ENCODE results near the gene CIAO2B. TPM values are rescaled to one million over a fixed set of nuclear protein-coding genes. Genes with fewer than 3 reads are reported as not detected.
"Not testable (repeated sequence)": the region's sequence is repeated elsewhere in the genome, so short reads cannot be mapped to it uniquely, and the experiment has no call there.

The CIAO2B gene
- total RNA-seq, 1 donor from 2014 or later: 119 TPM

DNA sequence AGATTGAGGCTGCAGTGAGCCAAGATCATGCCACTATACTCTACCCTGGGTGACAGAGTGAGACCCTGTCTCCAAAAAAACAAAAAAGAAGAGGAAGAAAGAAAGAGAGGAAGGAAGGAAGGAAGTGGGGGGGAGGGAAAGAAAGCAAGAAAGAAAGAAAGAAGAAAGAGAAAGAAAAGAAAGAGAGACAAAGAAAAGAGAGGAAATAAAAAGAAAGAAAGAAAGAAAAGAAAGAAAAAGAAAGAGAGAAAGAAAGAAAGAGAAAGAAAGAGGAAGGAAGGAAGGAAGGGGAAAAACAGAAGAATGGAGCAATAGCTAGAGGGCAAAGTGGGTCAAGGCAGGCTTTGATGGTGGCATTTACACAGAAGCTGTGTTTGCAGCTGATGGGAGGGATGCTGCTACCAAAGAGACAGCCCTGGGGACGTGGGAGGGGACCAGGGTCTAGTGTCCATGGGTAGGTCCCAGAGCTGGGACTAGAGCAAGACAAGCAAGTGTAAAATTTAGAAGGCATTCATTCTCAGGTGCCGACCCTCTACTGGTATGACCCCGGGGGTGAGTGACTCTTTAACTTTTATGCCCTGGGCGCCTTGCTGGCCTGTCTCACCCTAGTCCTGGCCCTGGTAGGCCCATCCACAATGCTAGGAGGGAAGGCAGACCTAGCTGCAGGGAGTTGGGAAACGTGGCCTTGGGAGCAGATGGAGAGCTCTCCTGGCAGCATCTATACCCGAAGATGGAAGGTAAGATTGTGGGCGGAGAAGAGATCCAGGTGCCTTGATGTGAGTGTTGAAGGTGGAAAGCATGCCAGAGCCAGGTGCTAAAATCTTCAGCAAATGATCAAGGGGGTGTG is 24.9 kb upstream of the CIAO2B start:
- intact Hi-C loops (cut with micrococcal nuclease): no loop called here

DNA sequence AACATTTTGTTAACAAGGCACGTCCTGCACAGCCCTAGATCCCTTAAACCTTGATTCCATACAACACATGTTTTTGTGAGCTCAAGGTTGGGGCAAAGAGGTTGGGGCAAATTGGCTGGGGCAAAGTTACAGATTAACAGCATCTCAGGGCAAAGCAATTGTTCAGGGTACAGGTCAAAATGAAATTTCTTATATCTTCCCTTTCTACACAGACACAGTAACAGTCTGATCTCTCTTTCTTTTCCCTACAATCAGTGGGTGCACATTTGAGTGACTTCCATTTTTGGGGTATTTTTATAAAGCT is 21.9 kb upstream of the CIAO2B start:
- intact Hi-C loops (cut with micrococcal nuclease): not testable (repeated sequence)

DNA sequence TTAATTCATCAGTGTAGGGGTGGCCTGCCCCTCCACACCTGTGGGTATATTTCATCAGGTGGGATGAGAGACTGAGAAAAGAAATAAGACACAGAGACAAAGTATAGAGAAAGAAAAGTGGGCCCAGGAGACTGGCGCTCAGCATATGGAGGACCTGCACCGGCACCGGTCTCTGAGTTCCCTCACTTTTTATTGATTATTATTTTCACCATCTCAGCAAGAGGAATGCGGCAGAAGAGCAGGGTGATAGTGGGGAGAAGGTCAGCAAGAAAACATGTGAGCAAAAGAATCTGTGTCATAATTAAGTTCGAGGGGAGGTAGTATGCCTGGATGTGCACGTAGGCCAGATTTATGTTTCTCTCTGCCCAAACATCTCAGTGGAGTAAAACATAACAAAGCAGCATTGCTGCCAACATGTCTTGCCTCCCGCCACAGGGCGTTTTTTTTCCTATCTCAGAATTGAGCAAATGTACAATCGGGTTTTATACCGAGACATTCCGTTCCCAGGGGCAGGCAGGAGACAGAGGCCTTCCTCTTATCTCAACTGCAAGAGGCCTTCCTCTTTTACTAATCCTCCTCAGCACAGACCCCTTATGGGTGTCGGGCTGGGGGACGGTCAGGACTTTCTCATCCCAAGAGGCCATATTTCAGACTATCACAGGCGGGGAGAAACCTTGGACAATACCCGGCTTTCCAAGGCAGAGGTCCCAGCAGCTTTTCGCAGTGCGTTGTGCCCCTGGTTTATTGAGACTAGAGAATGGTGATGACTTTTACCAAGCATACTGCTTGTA is 21.4 kb upstream of the CIAO2B start:
- intact Hi-C loops (cut with micrococcal nuclease): not testable (repeated sequence)

DNA sequence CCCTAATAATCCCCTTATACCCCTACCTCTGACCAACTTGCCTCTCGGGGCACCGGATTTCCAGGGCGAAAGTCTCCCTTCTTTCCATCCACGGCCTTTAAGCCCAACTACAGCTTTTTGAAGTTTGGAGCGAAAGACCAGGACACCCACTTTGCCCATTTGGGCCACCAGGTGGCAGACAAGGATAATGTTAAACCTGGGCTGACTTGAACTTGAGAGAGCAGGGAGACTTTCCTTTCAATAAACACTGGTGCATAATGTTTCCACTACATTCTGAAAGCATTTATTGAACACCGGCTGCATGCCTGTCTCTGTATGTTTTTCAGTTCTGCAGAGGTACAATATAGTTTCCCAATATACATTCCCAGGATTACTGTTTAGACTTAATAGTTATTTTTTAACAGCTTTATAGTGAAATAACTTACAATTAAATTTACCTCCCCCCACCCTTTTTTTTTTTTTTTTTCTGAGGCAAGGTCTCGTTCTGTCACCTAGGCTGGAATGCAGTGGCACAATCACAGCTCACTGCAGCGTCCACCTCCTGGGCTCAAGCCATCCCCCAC is 20.0 kb upstream of the CIAO2B start:
- intact Hi-C loops (cut with micrococcal nuclease): loop anchor here (1.0 kb wide), 8 partner anchors 23 to 493 kb away; partner anchors contain the start of genes FBXL8 and TRADD

DNA sequence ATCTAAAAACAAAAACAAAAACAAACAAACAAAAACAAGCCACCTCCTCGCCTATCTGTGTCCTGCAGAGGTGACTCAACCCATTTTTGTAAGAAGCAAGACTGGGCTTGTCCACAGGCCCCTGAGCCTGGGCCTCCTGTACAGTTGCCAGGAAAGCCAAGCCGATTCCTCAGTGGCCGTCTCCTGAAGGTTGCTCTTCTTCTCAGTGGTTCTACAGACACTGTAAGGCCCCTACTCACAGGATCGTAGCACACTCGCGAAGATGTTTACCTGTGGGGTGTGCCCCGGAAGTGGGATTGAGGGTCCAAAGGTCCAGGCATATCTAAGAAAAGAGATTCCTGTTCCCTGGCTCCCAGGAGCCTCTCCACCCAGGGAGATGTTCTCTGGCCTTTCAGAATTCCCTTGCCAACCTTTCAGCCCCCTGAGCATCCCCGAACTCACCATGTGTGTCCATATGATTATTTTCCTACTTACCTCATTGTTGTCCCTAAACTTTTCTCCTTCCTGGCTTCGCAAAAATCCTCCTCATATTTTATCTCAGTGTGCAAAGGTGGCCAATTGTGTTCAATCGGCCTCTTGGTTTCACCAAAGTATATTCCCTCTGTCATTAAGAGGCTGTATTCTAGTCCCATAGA is 19.4 kb upstream of the CIAO2B start:
- intact Hi-C loops (cut with micrococcal nuclease): loop anchor here (1.0 kb wide), 8 partner anchors 24 to 494 kb away; partner anchors contain the start of genes FBXL8 and TRADD

DNA sequence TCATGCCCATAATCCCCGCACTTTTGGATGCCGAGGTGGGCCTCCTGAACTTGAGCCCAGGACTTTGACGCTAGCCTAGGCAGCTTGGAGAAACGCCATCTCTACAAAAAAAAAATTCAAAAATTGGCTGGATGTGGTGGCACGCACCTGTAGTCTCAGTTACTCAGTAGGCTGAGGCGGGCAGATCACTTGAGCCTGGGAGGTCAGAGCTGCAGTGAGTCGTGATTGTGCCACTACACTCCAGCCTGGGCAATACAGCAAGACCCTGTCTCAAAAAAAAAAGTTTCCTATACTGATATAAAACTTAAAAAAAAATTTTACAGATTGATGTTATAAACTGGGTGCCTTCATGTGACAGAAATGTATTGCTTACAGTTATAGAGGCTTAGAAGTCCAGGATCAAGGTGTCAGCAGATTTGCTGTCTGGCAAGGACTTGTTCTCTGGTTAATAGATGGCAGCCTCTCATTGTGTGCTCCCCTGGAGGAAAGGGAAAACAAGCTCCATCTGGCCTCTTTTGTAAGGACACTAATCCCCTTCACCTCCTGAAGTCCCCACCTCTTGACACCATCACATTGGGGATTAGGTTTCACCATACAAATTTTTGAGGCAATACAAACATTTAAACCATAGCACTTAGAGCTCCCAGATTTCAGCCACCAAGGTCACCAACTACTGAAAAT is 18.4 kb upstream of the CIAO2B start:
- intact Hi-C loops (cut with micrococcal nuclease): no loop called here

DNA sequence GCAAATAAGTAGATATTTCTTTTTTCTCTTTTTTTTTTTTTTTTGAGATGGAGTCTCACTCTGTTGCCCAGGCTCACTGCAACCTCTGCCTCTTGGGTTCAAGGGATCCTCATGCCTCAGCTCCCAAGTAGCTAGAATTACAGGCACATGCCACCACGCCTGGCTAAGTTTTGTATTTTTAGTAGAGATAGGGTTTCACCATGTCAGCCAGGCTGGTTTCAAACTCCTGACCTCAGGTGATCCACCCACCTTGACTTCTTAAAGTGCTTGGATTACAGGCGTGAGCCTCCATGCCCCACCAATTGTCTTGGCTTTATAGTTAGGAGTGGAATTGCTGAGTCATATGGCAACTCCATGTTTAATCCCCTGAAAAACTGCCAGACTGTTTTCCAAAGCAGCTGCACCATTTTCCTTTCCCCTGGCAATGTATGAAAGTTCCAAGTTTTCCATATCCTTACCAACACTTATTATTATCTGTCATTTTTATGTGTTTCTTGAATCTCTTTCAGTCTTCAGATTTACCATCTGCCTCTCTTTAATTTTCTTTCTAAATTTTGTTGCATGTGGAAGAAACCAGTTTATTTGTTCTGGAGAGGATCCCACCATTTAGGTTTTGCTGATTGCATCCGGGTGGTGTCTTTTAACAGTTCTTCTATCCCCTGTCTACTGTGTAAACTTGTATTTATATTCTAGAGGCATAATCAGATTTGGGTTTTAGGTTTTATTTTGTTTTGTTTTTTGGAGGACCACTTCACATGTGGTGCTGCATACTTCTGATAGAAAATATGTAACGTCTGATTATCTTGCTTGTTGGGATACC is 17.0 kb upstream of the CIAO2B start:
- intact Hi-C loops (cut with micrococcal nuclease): no loop called here

DNA sequence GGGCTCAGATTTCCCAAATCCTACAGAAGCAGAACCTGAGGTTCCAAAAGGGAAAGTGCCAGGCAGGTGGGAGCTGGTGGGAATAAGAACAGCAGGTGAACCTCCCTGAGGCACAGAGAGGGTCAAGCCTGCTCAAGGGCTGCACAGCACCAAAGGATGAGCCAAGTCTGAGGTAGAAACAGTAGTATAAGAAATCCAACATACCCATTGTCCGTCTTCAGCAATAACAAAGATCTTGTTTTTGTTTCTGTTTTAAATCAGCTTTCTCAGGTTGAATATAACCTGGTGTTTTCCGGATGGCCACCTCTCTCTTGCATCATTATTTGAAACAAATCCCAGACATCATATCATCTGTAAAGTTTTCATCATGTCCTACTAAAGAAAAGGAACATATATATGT is 16.2 kb upstream of the CIAO2B start:
- intact Hi-C loops (cut with micrococcal nuclease): no loop called here

DNA sequence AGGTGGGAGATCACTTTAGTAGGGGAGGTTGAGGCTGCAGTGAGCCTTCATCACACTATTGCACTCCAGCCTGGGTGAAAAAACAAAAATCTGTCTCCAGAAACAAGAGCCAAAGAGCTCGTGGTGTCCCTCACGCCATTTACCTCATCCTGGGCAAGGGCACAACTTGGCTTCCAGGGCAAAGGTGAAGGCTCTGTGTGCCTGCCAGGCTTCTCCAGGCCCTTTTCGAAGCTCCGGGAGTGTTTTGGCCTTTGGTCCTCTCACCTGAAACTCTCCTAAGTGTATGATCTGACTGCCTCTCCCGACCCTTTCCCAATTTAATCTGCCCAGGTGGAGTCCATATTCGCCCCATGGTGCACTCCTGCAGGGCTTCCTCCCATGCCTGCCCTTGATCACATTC is 15.3 kb upstream of the CIAO2B start:
- intact Hi-C loops (cut with micrococcal nuclease): no loop called here

DNA sequence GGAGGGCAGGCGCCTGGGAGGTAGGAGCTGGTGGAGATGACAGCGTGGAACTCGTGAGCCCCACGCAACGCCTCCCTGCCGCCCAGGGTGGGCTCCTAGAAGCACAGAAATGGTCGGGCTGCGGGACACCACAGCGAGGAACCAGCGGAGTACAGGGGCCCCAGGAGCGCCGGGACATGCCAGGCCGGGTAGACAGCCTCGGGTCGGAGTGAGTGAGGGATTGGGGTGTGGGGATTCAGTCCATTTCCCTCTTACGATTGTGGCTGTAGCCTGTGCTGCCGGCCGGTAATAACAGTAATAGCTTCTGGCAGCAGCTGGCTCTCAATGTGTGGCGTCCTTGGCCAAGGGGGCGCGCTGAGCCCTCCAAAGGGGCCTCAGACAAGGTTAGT is 14.6 kb upstream of the CIAO2B start:
- intact Hi-C loops (cut with micrococcal nuclease): no loop called here

DNA sequence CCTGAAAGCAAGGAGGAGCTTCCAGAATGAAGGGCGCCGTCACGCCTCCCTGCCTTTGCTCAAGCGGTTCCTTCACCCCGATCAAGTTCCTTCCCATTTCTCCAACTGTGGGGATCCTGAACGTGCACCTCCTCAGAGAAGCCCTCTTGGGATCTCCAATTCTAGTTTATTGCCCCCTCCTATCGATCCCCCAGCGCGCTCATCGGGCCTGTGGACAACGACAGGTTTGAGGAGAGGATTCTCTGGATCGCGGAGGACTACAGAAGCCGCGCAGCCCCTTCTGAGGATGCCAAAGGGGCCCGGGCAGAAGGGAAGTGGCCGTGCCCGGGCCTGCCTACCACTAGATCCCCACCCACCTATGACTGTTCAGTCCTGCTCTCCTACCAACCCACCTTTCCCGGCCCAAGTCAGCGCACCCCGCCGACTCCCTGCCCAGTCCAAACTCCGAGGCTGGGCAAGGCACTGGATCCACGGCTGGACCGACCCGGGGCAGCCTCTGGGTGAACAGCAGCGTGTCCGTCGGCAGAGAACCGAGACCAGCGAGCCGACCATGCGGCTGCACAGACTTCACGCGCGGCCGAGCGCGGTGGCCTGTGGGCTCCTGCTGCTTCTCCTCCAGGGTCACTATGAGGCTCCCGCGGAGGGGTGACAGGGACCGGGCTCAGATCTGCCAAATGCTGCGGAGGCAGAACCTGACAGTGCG is 14.1 kb upstream of the CIAO2B start:
- intact Hi-C loops (cut with micrococcal nuclease): no loop called here

DNA sequence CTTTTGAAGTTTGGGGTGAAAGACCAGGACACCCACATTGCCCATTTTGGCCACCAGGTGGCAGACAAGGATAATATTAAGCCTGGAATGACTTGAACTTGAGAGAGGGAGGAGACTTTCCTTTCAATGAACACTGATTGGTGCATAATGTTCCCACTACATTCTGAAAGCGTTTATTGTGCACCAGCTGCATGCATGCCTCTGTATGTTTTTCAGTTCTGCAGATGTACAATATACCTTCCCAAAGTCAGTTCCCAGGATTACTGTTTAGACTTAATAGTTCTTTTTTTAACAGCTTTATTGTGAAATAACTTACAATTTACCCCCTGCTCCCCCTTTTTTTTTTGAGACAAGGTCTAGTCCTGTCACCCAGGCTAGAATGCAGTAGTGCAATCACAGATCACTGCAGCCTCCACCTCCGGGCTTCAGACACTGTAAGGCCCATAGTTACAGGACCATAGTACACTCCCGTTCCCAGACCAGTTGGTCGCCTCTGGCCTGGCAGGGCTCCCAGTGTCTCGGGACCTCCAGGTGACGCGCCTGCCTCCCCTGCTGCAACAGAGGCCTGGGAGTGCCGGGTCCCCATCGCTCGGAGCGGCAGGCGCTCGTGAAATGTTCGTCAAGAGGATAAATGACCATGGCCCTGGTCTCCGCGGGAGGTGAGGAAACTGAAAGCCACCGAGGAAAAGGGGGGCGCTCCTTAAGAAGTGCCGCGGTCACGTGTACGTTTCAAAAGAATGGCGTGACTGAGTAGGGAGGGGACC is 13.3 kb upstream of the CIAO2B start:
- intact Hi-C loops (cut with micrococcal nuclease): loop anchor here (1.0 to 2.0 kb wide), 11 partner anchors 13 to 519 kb away; partner anchors contain the start of genes CES3, CIAO2B and MATCAP1

DNA sequence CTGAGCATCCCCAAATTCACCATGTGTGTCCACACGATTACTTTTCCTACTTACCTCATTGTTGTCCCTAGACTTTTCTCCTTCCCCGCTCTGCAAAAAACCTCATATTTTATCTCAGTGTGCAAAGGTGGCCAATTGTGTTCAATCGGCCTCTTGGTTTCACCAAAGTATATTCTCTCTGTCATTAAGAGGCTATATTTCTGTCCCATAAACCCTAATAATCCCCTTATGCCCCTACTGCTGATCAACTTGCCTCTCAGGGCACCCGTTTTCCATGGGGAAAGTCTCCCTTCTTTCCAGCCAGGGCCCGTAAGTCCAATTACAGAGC is 12.7 kb upstream of the CIAO2B start:
- intact Hi-C loops (cut with micrococcal nuclease): loop anchor here (1.0 to 2.0 kb wide), 11 partner anchors 13 to 519 kb away; partner anchors contain the start of genes CES3, CIAO2B and MATCAP1

DNA sequence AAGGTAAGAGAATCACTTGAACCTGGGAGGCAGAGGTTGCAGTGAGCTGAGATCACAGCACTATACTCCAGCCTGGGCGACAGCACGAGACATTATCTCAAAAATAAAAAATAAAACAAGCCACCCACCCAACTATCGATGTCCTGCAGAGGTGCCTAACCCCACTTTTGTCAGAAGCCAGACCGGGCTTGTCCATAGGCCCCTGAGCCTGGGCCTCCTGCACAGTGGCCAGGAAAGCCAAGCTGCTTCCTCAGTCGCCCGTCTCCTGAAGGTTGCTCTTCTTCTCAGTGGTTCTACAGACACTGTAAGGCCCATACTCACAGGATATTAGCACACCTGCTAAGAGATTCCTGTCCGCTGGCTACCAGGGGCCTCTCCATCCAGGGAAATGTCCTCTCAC is 12.3 kb upstream of the CIAO2B start:
- intact Hi-C loops (cut with micrococcal nuclease): loop anchor here (2.0 kb wide), 2 partner anchors 30 to 68 kb away; no protein-coding TSS in a partner anchor

DNA sequence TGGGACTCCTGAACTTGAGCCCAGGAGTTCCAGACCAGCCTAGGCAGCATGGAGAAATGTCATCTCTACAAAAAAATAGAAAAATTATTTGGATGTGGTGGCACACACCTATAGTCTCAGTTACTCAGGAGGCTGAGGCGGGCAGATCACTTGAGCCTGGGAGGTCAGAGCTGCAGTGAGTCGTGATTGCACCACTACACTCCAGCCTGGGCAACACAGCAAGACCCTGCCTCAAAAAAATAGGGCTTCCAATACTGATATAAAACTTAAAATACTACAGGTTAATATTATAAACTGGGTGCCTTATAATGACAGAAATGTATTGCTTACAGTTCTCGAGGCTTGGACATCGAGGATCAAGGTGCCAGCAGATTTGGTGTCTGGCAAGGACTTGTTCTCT is 11.7 kb upstream of the CIAO2B start:
- intact Hi-C loops (cut with micrococcal nuclease): loop anchor here (2.0 kb wide), 2 partner anchors 31 to 69 kb away; no protein-coding TSS in a partner anchor

DNA sequence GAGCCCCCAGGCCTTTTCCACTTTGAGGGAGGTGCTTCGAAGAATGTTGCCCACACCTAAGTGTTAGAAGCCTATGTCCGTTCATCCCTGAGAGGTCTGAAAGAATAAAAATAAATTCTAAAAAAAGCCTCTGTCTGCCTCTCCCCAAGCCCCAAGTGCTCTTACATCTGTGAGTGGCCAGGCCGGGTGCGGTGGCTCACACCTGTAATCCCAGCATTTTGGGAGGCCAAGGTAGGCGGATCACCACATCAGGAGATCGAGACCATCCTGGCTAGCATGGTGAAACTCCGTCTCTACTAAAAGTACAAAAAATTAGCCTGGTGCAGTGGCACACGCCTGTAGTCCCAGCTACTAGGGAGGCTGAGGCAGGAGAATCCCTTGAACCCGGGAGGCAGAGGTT is 10.8 kb upstream of the CIAO2B start:
- intact Hi-C loops (cut with micrococcal nuclease): not testable (repeated sequence)

DNA sequence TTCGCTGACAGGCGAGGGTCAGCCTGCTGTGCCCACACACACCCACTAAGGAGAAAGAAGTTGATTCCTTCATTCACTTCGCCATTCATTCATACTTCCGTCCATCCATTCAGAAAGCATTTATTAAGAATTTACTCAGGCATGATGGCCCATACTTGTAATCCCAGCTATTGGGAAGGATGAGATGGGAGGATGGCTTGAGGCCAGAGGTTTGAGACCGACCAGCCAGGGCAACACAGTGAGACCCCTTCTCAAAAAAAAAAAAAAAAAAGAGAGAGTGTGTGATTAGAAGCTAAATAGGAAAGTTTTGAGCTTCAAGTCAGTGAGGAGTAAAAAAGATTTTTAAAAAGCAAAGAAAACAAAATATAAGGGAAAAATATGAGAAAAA is 9.8 kb upstream of the CIAO2B start:
- intact Hi-C loops (cut with micrococcal nuclease): no loop called here

DNA sequence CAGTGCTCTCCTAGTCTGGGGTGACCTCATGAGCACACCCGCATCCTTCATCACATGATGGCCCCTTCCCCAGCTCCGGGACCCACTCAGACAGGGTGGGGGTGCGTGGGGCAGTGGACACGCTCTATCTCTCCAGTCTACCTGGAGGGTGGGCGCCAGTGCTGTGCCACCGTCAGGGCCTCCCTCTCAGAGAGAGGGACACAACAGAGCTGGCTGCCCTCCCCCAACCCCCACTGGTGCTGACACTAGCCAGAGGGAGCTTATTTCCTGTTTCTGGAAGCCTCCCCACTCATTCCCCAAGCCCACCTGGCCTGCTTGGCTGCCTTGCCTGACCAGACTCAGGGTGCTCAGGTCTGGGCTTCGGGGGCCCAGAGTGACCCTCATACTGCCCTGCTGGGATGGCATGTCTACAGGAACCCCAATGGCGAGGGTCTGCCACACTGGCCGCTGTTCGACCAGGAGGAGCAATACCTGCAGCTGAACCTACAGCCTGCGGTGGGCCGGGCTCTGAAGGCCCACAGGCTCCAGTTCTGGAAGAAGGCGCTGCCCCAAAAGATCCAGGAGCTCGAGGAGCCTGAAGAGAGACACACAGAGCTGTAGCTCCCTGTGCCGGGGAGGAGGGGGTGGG is 9.3 kb upstream of the CIAO2B start:
- intact Hi-C loops (cut with micrococcal nuclease): no loop called here
